Activated T-cell treated with anti-CD3 and anti-CD28 coated beads for 1 hour (primary cell): ENCODE measurements around the gene RGS13.

ENCODE experiments used
- DNase-seq: peaks from one replicate; pipeline ENCODE4 v3.0.0-alpha.2; 2020; ENCODE audit warnings: low read depth

The RGS13 gene

DNA sequence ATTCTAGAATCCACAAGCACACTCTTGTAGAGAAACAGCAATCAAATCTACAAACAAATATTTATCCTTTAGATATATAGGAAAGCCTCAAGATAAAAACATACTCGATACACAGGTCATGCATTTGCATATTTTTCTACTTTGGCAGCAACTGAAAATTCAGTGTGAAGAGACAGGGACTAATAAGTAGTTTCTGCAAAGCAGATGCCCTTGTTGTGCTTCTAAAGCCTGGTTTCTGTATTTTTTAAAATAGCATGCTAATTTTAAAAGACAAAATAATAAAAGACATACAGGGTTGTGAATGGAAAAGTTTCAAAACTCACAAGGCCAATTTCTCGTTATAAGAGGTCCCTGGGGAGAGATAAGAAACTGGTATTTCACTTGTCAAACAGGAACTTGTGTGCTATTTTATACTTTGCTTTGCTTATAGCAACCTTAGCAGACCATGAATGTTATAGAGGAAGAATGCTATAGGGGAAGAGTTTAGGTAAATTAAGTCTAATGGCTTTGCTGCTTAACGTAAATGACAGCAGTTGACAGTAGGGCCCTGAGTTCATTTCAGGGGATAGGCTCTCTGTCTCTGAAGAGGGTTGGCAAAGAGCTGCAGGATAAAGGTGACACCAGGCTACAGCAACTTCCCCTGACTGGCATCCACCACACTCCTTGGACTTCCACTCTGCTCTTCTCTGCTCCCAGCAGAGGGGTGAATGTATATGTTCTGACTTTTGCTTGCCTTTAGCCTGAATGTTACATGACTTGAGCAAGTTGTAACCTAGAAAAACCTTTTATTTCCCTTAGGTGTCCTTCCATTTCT is 9.4 kb upstream of the RGS13 start:
- no peak for DNase-seq

DNA sequence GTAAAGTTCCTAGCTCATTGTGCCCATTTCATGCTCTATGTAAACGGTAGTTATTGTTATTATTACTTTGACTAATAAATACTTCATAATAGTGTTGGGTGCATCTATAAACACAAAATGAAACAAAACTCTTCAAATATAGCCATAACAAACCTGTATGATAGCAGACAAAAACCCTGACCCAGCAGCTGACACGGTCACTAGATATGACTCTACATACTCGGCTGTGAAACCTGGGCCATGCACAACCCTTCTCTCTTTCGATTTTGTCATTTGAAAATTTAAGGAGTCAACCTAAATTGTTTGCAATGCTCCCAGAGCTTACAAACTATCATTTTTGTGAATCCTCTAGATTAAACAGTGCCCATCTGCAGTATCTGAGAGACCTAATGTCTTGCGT is 8.0 kb upstream of the RGS13 start:
- no peak for DNase-seq

GRCh38 chr1:192628396-192629057 is 7.4 kb upstream of the RGS13 start:
- DNase-seq = no peak

DNA sequence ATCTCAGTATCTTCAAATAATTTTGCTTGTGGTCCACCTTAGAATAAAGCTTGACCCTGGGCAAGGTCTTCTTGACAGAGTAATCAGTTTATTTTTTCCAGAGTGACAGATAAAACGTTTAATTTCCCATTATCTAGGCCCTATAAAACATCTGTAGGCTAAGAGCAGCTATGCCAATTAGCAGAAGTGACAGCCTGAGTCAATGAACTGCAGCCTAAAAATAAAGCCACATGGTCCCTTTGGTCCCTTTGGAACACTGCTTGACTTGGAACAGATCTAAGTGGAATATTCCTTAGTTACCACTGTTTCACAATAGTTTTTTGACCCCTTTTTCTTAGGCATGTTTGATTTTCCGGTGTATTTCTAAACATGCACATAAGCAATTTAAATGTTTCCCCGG is 6.3 kb upstream of the RGS13 start:
- no peak for DNase-seq

DNA sequence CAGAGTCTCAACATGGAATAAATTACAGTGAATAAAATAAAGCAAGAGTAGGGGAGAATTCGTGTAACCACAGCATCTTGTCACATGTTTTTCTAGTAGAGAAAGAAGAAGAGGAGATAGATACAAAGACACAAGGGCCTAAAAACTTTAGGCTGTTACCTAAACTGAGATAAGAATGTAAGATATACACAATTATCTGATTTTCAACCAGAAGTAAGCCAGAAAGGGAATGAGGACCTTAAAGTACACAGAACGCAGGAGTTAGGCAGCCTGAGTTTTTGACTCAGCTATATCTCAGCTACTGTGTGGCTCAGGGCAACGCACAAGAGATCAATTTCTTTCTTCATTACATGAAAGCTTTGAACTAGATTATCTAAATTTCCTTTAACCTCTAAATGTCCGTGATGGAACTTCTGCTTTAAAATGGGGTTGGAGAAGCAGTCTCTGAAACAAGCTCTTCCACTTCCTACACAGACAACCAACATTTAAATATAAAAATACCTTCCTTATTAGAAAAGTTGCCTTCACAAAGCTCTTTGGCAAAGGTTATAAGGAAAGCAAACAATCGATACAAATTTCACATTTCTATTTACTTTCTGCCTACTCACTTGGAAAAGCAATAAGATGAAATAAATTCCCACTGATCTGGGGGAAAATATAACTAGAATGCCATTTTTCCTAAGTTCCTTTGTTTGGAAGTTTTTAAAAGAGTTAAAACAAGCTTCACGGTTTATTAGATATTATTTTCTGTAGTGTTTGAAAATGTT is 5.2 kb upstream of the RGS13 start:
- DNase-seq = no peak

- DNase-seq = no peak
These were observed 4.2 kb upstream of the RGS13 start for GRCh38 chr1:192631749-192632148.

GRCh38 chr1:192632188-192632587 is 3.8 kb upstream of the RGS13 start:
- DNase-seq = no peak

- DNase-seq = no peak
These were observed 3.1 kb upstream of the RGS13 start for GRCh38 chr1:192632641-192633532.

DNA sequence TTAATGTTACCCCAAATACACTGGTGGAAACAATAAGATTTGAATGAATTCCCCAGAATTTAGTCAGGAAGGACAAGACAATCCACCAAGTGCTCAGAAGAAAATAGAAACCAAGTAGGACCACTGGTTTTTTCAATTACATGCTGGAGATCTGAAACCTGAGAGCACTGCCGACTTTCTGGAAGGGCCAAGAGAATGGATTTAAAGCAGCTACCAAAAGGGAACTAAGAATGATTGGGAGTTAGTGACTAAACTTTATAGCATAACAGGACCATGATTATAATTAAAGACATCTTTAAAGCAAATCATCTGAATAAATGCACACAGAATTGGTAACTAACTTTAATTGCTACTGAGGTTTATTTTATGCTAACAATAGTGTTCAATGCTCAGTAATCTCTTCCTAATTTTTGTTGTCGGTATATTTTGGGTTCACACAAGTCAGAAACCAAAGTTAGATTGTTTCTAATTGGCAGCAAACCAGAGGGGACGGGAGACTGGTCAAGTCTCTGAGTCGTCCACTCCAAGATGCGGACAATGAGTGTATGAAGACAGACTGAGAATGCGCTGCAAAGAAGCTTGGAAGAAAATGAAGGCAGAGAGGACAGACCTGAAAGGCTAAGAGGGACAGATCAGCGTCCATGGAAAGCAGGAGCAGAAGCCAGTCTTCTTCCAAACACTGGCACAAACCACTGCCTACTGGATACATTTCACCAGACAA is 2.3 kb upstream of the RGS13 start:
- DNase-seq = no peak

DNA sequence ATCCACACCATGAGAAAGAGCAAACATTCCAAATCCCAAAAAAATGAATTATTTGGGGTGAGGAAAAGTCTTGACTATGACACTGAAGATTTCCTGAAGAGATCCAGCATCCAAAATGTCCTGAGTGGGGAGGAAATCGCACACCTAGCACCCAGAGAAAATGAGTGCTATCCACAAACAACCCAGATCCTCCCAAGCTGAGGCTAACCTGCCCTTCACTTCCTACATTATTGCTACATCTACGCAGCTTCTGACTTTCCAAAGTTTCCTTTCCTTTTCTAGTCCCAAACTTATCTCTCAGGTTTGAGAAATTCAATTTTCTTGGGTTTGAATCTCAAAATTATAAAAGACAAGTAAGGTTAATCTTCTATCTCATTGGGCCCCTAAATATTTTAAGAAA is 906 bp upstream of the RGS13 start:
- no peak for DNase-seq

GRCh38 chr1:192639607-192640368 is 3.8 kb downstream of the RGS13 start:
- no peak for DNase-seq

GRCh38 chr1:192652159-192652558 is 16.2 kb downstream of the RGS13 start:
- DNase-seq = no peak

DNA sequence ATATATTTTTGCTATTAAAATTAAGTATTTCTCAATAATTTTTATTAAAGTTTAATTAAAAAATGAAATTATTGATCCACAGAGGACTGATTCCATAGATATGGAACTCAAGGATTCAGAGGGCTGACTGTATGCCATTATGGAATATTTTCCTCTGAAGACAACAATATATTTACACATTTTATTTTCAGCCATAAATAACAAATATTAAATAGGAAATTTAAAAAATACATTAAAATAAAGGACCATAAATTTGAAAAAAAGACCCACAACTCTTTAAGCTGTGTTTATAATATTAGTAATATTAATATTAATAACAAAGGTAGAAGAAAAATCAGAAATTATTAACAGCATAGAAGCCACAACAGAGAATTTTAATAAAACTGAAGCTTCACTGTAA is 18.2 kb downstream of the RGS13 start:
- DNase-seq = no peak

- no peak for DNase-seq
These were observed 18.8 kb downstream of the RGS13 start for GRCh38 chr1:192654591-192655251.

- no peak for DNase-seq
These were observed 21.8 kb downstream of the RGS13 start for GRCh38 chr1:192657760-192658159.

GRCh38 chr1:192658255-192658654 is 22.3 kb downstream of the RGS13 start:
- no peak for DNase-seq

GRCh38 chr1:192660613-192661012 is 24.7 kb downstream of the RGS13 start:
- DNase-seq = no peak

DNA sequence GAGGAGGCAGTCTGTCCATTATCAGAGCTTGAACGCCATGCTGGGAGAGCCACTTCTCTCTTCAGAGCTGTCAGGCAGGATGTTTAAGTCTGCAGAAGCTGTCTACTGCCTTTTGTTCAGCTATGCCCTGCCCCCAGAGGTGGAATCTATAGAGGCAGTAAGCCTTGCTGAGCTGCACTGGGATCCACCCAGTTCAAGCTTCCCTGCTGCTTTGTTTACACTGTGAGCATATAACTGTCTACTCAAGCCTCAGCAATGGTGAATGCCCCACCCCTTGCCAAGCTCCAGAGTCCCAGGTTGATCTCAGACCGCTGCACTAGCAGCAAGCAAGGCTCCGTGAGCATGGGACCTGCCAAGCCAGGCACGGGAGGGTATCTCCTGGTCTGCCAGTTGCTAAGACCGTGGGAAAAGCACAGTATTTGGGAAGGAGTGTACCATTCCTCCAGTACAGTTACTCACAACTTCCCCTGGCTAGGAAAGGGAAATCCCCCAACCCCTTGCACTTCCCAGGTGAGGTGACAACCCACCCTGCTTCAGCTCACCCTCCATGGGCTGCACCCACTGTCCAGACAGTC is 32.5 kb downstream of the RGS13 start:
- DNase-seq = no peak

DNA sequence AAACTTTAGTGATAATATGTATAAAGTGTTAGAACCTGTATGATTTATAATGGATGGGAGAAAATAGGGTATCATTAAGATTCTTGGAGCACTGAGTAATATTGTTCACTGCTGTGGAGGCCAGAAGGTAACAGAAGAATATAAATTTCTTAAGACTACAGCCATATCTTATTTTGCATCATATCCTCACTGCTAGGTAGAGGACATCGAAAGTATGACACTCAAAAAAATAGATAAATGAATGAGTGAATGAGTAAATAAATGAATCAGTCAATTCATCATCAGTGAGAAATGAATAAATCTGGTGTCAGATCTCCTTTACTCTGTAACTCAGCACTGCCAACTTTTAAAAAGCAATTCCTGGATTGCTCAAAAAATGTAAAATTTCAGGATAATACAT is 33.2 kb downstream of the RGS13 start:
- DNase-seq = no peak

GRCh38 chr1:192675716-192676115 is 39.8 kb downstream of the RGS13 start:
- DNase-seq = no peak
